ENCODE data around the gene MED26.
"Not testable (repeated sequence)": the region's sequence is repeated elsewhere in the genome, so short reads cannot be mapped to it uniquely, and the experiment has no call there.

Gene MED26

GRCh38 chr19:16573925-16574324, 54.1 kb downstream of the MED26 start:
- DNase-seq (ENCODE audit: low spot score), result no peak

GRCh38 chr19:16573296-16573695, 54.7 kb downstream of the MED26 start:
- no peak for DNase-seq (ENCODE audit: low spot score)

DNA sequence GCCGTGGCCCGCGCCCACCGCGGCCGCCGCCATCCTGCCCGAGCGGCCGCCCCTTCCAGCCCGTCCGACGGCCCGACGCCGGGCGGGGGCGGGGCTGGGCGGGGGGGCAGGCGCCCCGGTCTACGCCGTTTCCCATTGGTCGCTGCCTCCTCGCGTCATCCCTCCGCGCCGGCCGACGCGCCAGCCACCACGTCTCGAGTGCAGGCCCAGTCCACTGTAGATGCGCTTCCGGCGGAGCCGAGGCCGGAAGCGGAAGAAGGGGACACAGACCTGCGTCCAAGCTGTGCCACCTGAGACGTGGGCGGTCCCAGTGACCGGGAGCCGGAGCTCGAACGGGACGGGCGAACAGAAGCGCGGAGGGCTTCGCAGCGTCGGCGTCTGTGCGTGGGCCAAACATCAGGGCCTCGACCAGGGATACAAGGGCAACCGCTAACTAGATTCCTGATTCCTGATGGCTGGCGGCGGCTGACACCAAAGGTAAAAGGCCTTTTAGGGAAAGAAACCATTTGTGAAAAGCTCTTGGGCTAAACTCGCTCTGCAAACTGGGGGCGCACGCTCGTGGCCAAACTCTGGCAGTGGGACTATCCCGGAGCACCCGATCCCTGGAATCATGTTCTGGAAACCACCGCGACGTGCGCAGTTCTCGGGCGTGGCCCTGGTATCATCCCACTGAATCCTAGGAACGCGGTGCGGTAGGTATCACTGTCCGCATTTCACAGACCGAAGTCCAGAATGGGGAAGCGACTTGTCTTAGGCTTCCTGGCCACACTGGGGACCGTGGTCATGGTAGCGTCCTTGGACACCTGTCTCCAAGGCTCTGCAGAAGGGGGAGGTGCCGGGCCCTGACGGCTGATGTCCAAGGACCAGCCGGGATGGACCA, 55.4 kb downstream of the MED26 start, which contains the start of gene SLC35E1:
SLC35E1 (minus strand) TSS at position 84 of the 880 bp plus-strand sequence; CDS start at position 33, 51 bp downstream.
- DNase-seq (ENCODE audit: low spot score), result peak; percentile 98

DNA sequence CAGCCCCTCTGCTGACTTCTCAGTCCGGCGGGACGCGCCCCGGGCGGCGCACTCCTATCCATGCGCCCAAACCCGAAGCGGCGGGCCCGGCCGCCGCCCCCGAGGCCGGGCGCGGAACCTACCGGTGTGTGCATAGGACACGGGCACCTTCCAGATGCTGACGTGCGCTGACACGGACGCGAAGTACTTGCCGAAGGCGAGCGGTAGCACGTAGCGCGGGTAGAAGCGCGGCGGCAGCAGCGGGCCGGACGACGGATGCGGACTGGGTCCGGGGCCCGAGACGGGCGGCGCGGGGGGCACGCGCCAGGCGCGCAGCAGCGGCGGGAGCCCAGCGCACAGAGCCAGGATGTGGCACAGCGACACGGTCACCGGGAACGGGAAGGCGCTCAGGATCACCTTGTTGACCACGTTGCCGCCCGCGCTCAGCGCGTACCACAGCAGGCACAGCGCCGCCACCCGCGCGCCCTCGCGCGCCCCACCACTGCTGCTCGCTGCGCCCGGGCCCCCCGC, 56.1 kb downstream of the MED26 start:
- DNase-seq (ENCODE audit: low spot score), result peak; percentile 49

GRCh38 chr19:16571283-16571682, 56.7 kb downstream of the MED26 start:
- peak; percentile 61 for DNase-seq (ENCODE audit: low spot score)

DNA sequence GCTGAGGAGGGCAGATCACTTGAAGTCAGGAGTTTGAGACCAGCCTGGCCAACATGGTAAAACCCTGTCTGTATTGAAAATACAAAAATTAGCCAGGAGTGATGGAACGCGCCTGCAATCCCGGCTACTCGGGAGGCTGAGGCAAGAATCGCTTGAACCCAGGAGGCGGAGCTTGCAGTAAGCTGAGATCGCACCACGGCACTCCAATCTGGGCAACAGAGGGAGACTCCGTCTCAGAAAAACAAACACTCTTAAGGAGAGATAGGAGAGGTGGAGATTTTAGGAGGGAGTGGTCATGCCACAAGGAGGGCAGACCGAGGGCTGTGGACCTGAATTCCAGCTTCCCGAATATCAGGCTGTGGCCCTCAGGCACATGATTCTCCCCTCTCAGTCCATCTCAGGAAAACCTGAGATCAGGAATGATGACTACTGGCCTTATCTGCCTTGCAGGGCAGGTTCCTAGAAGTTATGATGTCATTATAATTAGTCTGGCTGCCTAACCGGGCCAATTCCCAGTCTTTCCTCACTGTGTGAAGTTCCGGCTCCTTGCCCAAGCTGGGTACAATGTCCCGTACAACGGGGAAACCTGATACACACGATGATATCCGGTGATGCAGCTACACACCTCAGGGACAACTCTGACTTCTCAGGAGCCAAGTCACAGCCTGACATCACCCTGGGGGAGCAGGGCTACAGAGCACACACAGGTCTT, 58.2 kb downstream of the MED26 start:
- peak; percentile 62 for DNase-seq (ENCODE audit: low spot score)

DNA sequence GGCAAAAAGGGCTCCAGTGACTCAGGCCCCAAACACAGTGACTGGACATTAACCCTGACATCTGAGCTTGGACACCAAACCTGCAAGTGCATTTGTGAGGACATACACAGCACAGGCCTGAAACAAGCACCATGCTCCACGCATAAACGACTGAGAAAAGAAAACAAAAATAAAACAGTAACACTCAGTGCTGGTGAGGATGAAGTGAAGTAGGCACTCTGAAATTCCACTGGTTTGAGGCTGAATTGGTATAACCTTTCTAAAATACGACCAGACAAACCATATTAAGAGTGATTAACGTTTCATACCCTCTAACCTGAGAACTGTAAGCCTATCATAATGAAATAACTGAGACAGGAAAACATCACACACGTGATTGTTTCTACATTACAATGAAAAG, 61.3 kb downstream of the MED26 start:
- no peak for DNase-seq (ENCODE audit: low spot score)

DNA sequence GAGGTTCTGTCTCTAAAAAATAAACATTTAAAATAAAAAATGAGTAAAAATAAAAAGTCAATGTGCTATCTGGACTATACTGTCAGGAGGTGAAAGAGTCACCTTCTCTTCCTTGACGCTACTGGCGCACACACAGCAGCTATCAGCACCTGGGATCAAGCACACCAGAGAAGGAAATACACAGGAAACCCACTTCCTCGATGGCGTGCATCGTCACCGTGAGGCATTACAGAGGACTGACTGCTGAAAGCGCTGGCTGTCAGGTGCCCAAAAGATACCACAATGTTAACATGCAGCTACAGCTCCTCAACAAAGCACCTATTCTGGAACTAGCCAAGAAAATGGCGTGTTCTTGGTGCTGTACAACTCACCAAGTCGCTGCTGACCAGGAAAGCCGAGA, 61.8 kb downstream of the MED26 start:
- no peak for DNase-seq (ENCODE audit: low spot score)

GRCh38 chr19:16564842-16565241, 63.2 kb downstream of the MED26 start:
- no peak for DNase-seq (ENCODE audit: low spot score)

GRCh38 chr19:16562608-16563025, 65.4 kb downstream of the MED26 start:
- DNase-seq (ENCODE audit: low spot score), result no peak

GRCh38 chr19:16561382-16561781, 66.6 kb downstream of the MED26 start:
- DNase-seq (ENCODE audit: low spot score), result no peak

DNA sequence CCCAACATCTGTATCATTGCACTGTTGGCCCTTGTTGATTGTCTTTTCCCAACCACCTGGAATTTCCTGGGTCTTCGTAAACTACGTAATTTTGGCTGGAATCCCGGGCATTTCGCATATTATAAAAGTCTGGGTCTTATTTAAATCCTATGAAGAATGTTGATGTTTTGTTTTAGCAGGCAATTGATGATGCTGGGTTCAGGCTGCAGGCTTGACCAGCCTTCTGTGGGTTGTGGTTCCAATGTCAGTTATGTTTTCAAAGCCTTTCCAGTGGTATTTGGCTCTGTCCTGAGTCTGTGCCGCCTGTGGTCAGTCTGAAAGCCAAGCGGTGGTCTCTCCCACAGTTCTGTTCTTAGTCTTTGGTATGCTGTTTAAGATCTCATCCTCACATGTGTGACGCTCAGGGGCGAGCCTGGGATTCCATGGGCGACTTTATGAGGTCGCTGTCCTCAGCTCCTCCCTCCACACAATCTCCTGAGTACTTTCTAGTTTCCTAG, 68.2 kb downstream of the MED26 start:
- no peak for DNase-seq (ENCODE audit: low spot score)

DNA sequence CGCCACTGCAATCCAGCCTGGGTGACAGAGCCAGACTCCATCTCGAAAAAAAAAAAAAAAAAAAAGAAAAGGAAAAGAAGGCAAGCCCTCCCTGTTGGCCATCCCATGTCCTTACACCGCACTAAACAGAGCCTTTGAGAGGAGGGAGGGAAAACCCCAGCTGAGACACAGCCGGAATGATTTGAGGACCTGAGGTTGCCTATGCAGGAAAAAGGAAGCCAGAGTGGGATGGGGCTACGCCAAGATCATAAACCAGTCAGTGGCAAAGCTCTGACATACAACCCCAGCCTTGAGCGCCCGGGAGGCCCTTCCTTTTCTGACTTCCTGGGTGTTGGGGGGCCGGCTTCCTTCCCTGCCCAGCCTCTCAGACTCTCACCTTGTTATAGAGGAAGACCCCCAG, 73.2 kb downstream of the MED26 start:
- no peak for DNase-seq (ENCODE audit: low spot score)

- not testable (repeated sequence) for DNase-seq (ENCODE audit: low spot score)
Measured at GRCh38 chr19:16551902-16552301, 76.1 kb downstream of the MED26 start.

DNA sequence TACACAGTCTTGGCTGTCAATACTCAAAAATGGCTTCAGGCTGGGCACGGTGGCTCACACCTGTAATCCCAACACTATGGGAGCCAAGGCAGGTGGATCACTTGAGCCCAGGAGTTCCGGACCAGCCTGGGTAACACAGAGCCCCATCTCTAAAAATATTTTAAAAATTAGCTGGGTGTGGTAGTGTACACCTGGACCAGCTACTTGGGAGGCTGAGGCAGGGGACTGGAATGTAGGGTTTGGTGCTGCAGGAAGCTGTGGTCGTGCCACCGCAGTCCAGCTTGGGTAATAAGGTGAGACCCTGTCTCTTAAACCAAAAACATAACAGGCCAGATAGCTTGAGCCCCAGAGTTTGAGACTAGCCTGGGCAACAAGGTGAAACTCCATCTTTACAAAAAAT, 79.0 kb downstream of the MED26 start:
- DNase-seq (ENCODE audit: low spot score), result peak; percentile 30

DNA sequence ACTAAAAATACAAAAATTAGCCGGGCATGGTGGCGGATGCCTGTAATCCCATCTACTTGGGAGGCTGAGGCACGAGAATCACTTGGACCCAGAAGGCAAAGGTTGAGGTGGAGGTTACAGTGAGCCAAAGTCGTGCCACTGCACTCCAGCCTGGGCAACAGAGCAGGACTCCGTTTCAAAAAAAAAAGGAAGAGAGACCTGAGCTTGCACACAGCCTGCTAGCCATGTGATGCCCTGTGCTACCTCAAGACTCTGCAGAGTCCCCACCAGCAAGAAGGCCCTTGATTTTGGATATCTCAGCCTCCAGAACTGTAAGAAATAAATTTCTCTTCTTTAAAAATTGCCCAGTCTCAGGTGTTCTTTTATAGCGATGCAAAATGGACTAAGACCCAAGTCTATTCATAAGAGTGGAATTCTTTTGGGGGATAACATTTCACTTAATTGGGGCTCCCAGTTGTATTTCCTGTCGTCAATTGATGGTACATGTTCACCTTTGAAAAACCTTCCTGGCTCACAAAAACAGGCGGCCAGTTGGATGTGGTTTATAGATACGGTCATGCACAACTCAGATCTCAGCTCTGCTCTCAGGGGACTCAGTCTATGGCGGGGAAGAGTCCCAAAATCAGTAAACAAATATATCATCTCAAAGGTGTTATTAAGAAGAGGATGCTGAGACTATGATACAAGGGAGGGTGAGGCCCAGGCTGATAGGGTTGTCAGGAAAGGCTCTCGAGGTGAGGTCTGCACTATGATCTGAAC, 83.4 kb downstream of the MED26 start:
- DNase-seq (ENCODE audit: low spot score), result no peak

GRCh38 chr19:16543734-16544133, 84.3 kb downstream of the MED26 start:
- DNase-seq (ENCODE audit: low spot score), result not testable (repeated sequence)

- DNase-seq (ENCODE audit: low spot score), result peak; percentile 20
Measured at GRCh38 chr19:16542910-16543472, 85.0 kb downstream of the MED26 start.

DNA sequence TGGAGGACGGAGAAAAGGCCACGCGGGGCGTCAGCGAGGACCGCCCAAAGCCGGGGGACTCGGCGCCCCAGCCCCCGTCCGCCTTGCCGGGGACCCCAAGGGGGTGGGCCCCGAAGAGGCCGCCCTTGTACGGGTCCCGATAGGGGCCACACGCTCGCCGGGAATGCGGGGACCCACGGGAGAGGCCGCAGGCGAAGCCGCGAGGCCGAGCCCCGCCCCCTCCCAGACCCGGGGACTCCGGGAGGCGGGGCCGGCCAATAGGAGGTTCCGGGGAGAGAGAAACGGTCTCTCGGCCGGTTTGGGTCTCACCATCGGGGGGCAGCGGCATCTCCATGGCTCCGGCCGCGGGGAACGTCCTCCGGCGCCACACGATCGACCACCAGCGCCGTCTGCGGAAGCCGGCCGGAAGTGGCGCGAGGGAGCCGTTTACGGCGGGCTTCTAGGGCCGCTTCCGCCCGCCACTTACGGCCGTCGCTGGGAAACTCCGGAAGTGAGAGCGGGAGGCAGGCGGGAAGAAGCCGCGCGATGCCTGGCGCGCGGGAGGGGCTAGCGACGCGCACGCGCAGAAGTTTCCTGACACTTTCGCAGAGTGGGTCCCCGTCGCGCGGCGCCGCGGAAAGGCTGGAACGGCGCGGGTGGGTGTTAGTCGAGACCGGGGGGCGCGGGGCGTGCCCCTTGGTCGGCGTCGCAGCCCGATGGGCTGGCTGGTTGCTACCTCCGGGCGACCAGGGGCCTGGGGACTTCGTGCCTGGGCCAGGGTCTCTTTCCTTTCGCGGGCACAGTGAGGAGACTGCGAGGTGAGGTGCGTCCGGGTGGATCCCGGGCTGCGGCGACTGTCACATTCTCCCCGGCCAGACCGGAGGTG, 85.7 kb downstream of the MED26 start, which contains the start of gene CHERP:
CHERP (minus strand) TSS at position 393 of the 865 bp plus-strand sequence; CDS start at position 334, 59 bp downstream.
- peak; percentile 95 for DNase-seq (ENCODE audit: low spot score)

GRCh38 chr19:16541526-16542044, 86.4 kb downstream of the MED26 start:
- peak; percentile 24 for DNase-seq (ENCODE audit: low spot score)

All from kidney tubule cell (primary cell).